ENCODE measurements around the gene SDF2. TPM values are rescaled to one million over a fixed set of nuclear protein-coding genes. Genes with fewer than 3 reads are reported as not detected.

Gene SDF2
- total and polyA plus RNA-seq, 2 of the 4 experiments (the other 2 are of a cell fraction): 76.0 to 81.7 TPM

DNA sequence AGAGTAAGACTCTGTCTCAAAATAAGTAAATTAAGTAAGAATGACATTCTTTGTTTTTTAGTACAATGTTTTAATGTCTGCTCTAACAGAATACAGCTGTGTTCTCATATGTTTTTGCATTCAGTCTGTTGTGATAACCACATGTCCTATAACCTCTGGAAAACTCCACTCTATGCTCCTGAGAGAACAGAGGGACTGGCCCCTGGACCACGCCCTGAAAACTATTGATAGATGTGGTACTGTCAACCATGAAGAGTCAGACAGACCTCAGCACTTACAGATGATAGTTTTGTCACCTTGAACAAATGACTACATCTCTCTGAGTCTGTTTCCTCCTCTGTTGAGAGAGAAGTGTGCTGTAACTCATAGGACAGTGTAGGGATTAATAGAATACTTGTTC lies 8.2 kb upstream of the SDF2 start:
- H4K91ac ChIP-seq (ENCODE audit: insufficient read depth, low read depth, low read length): no peak overlapping the region
- no peak overlapping the region for H4K8ac ChIP-seq (ENCODE audit: low read depth in 2 of 2, low read length in 2 of 2)
- no peak overlapping the region for H3K4ac ChIP-seq (ENCODE audit: low read depth, low read length)
- TF ChIP-seq RFX5 (IDR thresholded peaks at IDR 0.05; ENCODE audit: low read depth, low read length): no peak
- no peak for TF ChIP-seq RCOR1 (IDR thresholded peaks at IDR 0.05; ENCODE audit: insufficient replicate concordance, low read length)
- TF ChIP-seq MXI1 (IDR thresholded peaks at IDR 0.05; ENCODE audit: borderline replicate concordance, low read depth, low read length): no peak
- TF ChIP-seq CHD1 (IDR thresholded peaks at IDR 0.05; ENCODE audit: low read depth, low read length): no peak
- H2AK5ac ChIP-seq (ENCODE audit: low read depth, low read length): no peak overlapping the region
- no peak overlapping the region for H2AFZ ChIP-seq (replicated peaks; ENCODE audit: low read length, poor library complexity)
- H3K27me3 ChIP-seq (ENCODE audit: control insufficient read depth, insufficient read depth, low read length): no peaks in the 10 kb centered on the region
- H4K20me1 ChIP-seq (ENCODE audit: insufficient read depth, low read length): peaks cover 37% of the 10 kb centered on the region
- H3K9me3 ChIP-seq (ENCODE audit: control insufficient read depth, insufficient read depth, low read length): no peaks in the 10 kb centered on the region
- no peak overlapping the region for H3K23ac ChIP-seq (ENCODE audit: low read depth, low read length)
- H2BK15ac ChIP-seq (ENCODE audit: low read depth, low read length): no peak overlapping the region
- peaks cover 8% of the 10 kb centered on the region for H3K9me1 ChIP-seq (ENCODE audit: insufficient read depth, low read length)
- ChIA-PET CTCF (no interaction called here), POLR2A (ENCODE audit: unreplicated experiment) (interaction anchor here (0.6 kb wide), 1 partner anchor 57 kb away, joined by 4 read pairs; no protein-coding TSS in a partner anchor)
- H2AK9ac ChIP-seq (replicated peaks; ENCODE audit: low read depth, low read length, poor library complexity): no peak overlapping the region
- H4K5ac ChIP-seq (ENCODE audit: low read depth, low read length): no peak overlapping the region
- H3K56ac ChIP-seq (ENCODE audit: extremely low read depth, insufficient read depth, low read length): no peak overlapping the region
- no peak overlapping the region for H3K18ac ChIP-seq (ENCODE audit: low read depth, low read length)
- in situ Hi-C loops (cut with MboI; ENCODE audit: low sequenced_read_pairs) (no loop called here), dilution Hi-C loops (cut with HindIII; ENCODE audit: low sequenced_read_pairs, unreplicated experiment) (no loop called here), intact Hi-C loops (cut with micrococcal nuclease) (no loop called here)
- H3K14ac ChIP-seq (replicated peaks; ENCODE audit: low read depth, low read length): no peak overlapping the region
- H2BK20ac ChIP-seq (ENCODE audit: low read depth, low read length): no peak overlapping the region
- no peak for DNase-seq
- BruUV-seq (replicated peaks): no TSS peak
- no peaks in the 10 kb centered on the region for H3K4me1 ChIP-seq (ENCODE audit: control insufficient read depth, insufficient read depth, low read length)
- H3K9ac ChIP-seq (ENCODE audit: low read depth, low read length): no peak overlapping the region
- ATAC-seq (ENCODE audit: low read depth): no peak
- H3K79me1 ChIP-seq (ENCODE audit: low read depth in 1 of 2, low read length in 2 of 2): peaks cover 25 to 64% of the 10 kb centered on the region in 2 experiments
- H2BK120ac ChIP-seq (ENCODE audit: low read depth, low read length): no peak overlapping the region
- no peak overlapping the region for H3K4me2 ChIP-seq (ENCODE audit: low read depth, low read length)
- H3K36me3 ChIP-seq (ENCODE audit: control insufficient read depth, insufficient read depth, low read length): peaks cover 45% of the 10 kb centered on the region
- no peak overlapping the region for H2BK5ac ChIP-seq (ENCODE audit: low read depth, low read length, poor library complexity, severe bottlenecking)
- H3K4me3 ChIP-seq (ENCODE audit: insufficient read depth, low read depth, low read length): no peak overlapping the region
- no CpG with 5 or more reads among the region's 1 CpG for WGBS, 2 experiments (ENCODE audit: extremely low coverage in 2 of 2, insufficient read length in 1 of 2)
- no peak overlapping the region for H3K27ac ChIP-seq (ENCODE audit: insufficient read depth, low read length)
